Neural progenitor cell (in vitro differentiated cells): ENCODE data around the gene DUS1L. TPM values are rescaled to one million over a fixed set of nuclear protein-coding genes. Genes with fewer than 3 reads are reported as not detected.

Experiments used
- DNase-seq: peaks from one replicate; pipeline ENCODE4 v3.0.0-alpha.2; 2016; ENCODE audit warnings: low spot score
- H2AFZ ChIP-seq: fragments of 200-600 bp; sonication (generic); replicated peaks from 2 replicates; pipeline ENCODE4 v1.6.1; 2016; ENCODE audit warnings: antibody characterized with exemption
- H3F3A ChIP-seq: fragments of 200-600 bp; sonication (generic); 2 replicates; pipeline ENCODE4 v1.6.1; 2016; ENCODE audit warnings: antibody characterized with exemption, low read depth
- H3K27ac ChIP-seq: fragments of 200-600 bp; sonication (generic); 2 replicates; pipeline ENCODE4 v1.5.1; 2016; ENCODE audit warnings: mild to moderate bottlenecking
- H3K27me3 ChIP-seq: fragments of 200-600 bp; sonication (generic); 2 replicates; pipeline ENCODE4 v1.6.1; 2016; ENCODE audit warnings: mild to moderate bottlenecking, moderate library complexity
- H3K36me3 ChIP-seq: fragments of 200-600 bp; sonication (generic); 2 replicates; pipeline ENCODE4 v1.5.1; 2016
- H3K4me1 ChIP-seq: fragments of 200-600 bp; sonication (generic); 2 replicates; pipeline ENCODE4 v1.6.1; 2016; ENCODE audit warnings: mixed run types
- H3K4me2 ChIP-seq: fragments of 200-600 bp; sonication (generic); 2 replicates; pipeline ENCODE4 v1.6.1; 2016
- H3K4me3 ChIP-seq: fragments of 200-600 bp; sonication (generic); 2 replicates; pipeline ENCODE4 v1.5.1; 2016
- H3K79me2 ChIP-seq: fragments of 200-600 bp; sonication (generic); 2 replicates; pipeline ENCODE4 v1.6.1; 2016; ENCODE audit warnings: low read depth
- H3K9ac ChIP-seq: fragments of 200-600 bp; sonication (generic); 2 replicates; pipeline ENCODE4 v1.6.1; 2016
- H3K9me3 ChIP-seq: fragments of 200-600 bp; sonication (generic); 2 replicates; pipeline ENCODE4 v1.5.1; 2016; ENCODE audit warnings: low read depth
- H4K20me1 ChIP-seq: fragments of 200-600 bp; sonication (generic); 2 replicates; pipeline ENCODE4 v1.6.1; 2016; ENCODE audit warnings: low read depth
- H3K27ac Mint-ChIP-seq: 3 replicates; pipeline ENCODE4 v1.8.0; 2021; ENCODE audit warnings: mixed read lengths
- H3K27me3 Mint-ChIP-seq: 2 replicates; pipeline ENCODE4 v1.8.0; 2022; ENCODE audit warnings: low read depth, mild to moderate bottlenecking, inconsistent platforms, moderate library complexity, mixed read lengths; ENCODE audit not compliant: insufficient read depth
- H3K36me3 Mint-ChIP-seq: 3 replicates; pipeline ENCODE4 v1.8.0; 2021; ENCODE audit warnings: mixed read lengths
- H3K4me1 Mint-ChIP-seq: 3 replicates; pipeline ENCODE4 v1.8.0; 2021; ENCODE audit warnings: mixed read lengths
- H3K4me3 Mint-ChIP-seq: 3 replicates; pipeline ENCODE4 v1.8.0; 2021; ENCODE audit warnings: mild to moderate bottlenecking, moderate library complexity, mixed read lengths
- H3K9me3 Mint-ChIP-seq: 3 replicates; pipeline ENCODE4 v1.8.0; 2020; ENCODE audit warnings: mixed read lengths
- CTCF ChIP-seq: fragments of 200-600 bp; sonication (generic); IDR thresholded peaks from 2 replicates; pipeline ENCODE4 v1.5.1; 2017; ENCODE audit warnings: antibody characterized with exemption, mild to moderate bottlenecking
- EZH2 ChIP-seq: fragments of 200-600 bp; sonication (generic); IDR thresholded peaks from 2 replicates; pipeline ENCODE4 v1.6.1; 2017; ENCODE audit warnings: antibody characterized with exemption, mild to moderate bottlenecking, moderate library complexity
- EZH2phosphoT487 ChIP-seq: fragments of 200-600 bp; sonication (generic); IDR thresholded peaks from 2 replicates; pipeline ENCODE4 v1.6.1; 2017; ENCODE audit warnings: antibody characterized with exemption
- total RNA-seq: library from RNA; depleted of rRNA; stranded (reverse); fragments of >200 nt; gene quantifications from 2 replicates; pipeline ENCODE4 v1.2.3, GENCODE V29; 2015; ENCODE audit warnings: low replicate concordance

DUS1L gene
- total RNA-seq, 1 donor from 2014 or later: 54.5 TPM

- Mint-ChIP-seq H3K36me3 (peaks cover 8% of the 10 kb centered on the region), H3K4me3 (no peak overlapping the region), H3K27ac (no peak overlapping the region), H3K4me1 (peaks cover 14% of the 10 kb centered on the region), H3K9me3 (no peaks in the 10 kb centered on the region), H3K27me3 (peaks cover 10% of the 10 kb centered on the region)
- Histone ChIP-seq H3K36me3 (no peaks in the 10 kb centered on the region), H3K27me3 (no peaks in the 10 kb centered on the region), H4K20me1 (no peaks in the 10 kb centered on the region), H2AFZ (no peak overlapping the region), H3K4me3 (no peak overlapping the region), H3F3A (no peaks in the 10 kb centered on the region), H3K4me1 (peaks cover 9% of the 10 kb centered on the region), H3K4me2 (no peak overlapping the region), H3K27ac (no peak overlapping the region), H3K79me2 (no peaks in the 10 kb centered on the region), H3K9me3 (no peaks in the 10 kb centered on the region), H3K9ac (no peak overlapping the region)
- TF ChIP-seq EZH2phosphoT487: no peak
- no peak for TF ChIP-seq CTCF
- no peak for TF ChIP-seq EZH2
- no peak for DNase-seq
Measured at GRCh38 chr17:82112181-82112913, 46.7 kb upstream of the DUS1L start.

GRCh38 chr17:82110298-82110697 is 44.7 kb upstream of the DUS1L start:
- H3K4me1 ChIP-seq: peaks cover 11% of the 10 kb centered on the region
- H3K27me3 Mint-ChIP-seq: peaks cover 12% of the 10 kb centered on the region
- no peak overlapping the region for H3K9ac ChIP-seq
- peaks cover 8% of the 10 kb centered on the region for H3K36me3 Mint-ChIP-seq
- no peak overlapping the region for H3K4me2 ChIP-seq
- no peak overlapping the region for H3K4me3 ChIP-seq
- TF ChIP-seq EZH2phosphoT487: no peak
- no peak for TF ChIP-seq EZH2
- no peak for TF ChIP-seq CTCF
- no peak overlapping the region for H3K4me3 Mint-ChIP-seq
- no peaks in the 10 kb centered on the region for H3K36me3 ChIP-seq
- no peaks in the 10 kb centered on the region for H3K9me3 Mint-ChIP-seq
- no peak overlapping the region for H2AFZ ChIP-seq
- no peak overlapping the region for H3K27ac ChIP-seq
- H3K4me1 Mint-ChIP-seq: peaks cover 20% of the 10 kb centered on the region
- no peak overlapping the region for H3K27ac Mint-ChIP-seq
- H3K79me2 ChIP-seq: no peaks in the 10 kb centered on the region
- peaks cover 8% of the 10 kb centered on the region for H3F3A ChIP-seq
- H3K27me3 ChIP-seq: no peaks in the 10 kb centered on the region
- H3K9me3 ChIP-seq: no peaks in the 10 kb centered on the region
- no peak for DNase-seq
- H4K20me1 ChIP-seq: no peaks in the 10 kb centered on the region

- no peaks in the 10 kb centered on the region for H3K9me3 Mint-ChIP-seq
- Histone ChIP-seq H3K27me3 (no peaks in the 10 kb centered on the region), H3K9ac (no peak overlapping the region), H3F3A (peaks cover 21% of the 10 kb centered on the region), H4K20me1 (no peaks in the 10 kb centered on the region), H3K79me2 (no peaks in the 10 kb centered on the region), H3K4me3 (no peak overlapping the region), H3K4me1 (peaks cover 21% of the 10 kb centered on the region), H2AFZ (no peak overlapping the region), H3K27ac (no peak overlapping the region), H3K9me3 (no peaks in the 10 kb centered on the region), H3K4me2 (no peak overlapping the region), H3K36me3 (no peaks in the 10 kb centered on the region)
- TF ChIP-seq CTCF (no peak), EZH2 (no peak), EZH2phosphoT487 (no peak)
- H3K4me3 Mint-ChIP-seq: peak overlapping the region; percentile 27
- H3K27me3 Mint-ChIP-seq: peaks cover 11% of the 10 kb centered on the region
- no peak for DNase-seq
- peak overlapping the region; percentile 74 for H3K27ac Mint-ChIP-seq
- peaks cover 7% of the 10 kb centered on the region for H3K36me3 Mint-ChIP-seq
- H3K4me1 Mint-ChIP-seq: peaks cover 26% of the 10 kb centered on the region
Measured at GRCh38 chr17:82108961-82109475, 43.4 kb upstream of the DUS1L start.
